Spleen (tissue), 7 donors: ENCODE results near the gene ARL2BP.

Experiments used
- POLR2A ChIP-seq, 3 donors: fragments of 450-650 bp; IDR thresholded peaks; one replicate each; pipeline ENCODE4 v1.5.1; 2017; ENCODE audit warnings: antibody characterized with exemption in 3 of 3, mild to moderate bottlenecking in 1 of 3
- POLR2AphosphoS5 ChIP-seq, 3 donors: sonication (generic); formaldehyde crosslinking; IDR thresholded peaks; one replicate each; pipeline ENCODE4 v1.5.1; 2017; ENCODE audit warnings: antibody characterized with exemption in 3 of 3
- TF ChIP-seq, protein P1 (sequence below), 11 experiments: fragments of 200-600 bp in 7 of 11; fragments of 450-650 bp in 4 of 11; sonication (generic) in 4 of 11; IDR thresholded peaks in 8 of 11; conservative IDR thresholded peaks in 3 of 11; 1 replicate in 7 of 11; 2 replicates in 4 of 11; pipeline versions ENCODE4 v1.4.0 to v1.8.0; 2016 to 2021; ENCODE audit warnings: antibody characterized with exemption in 11 of 11, inconsistent platforms in 4 of 11, mild to moderate bottlenecking in 1 of 11
- donor health status: DM: no; HTN: no; CAD: no; lungs with moderate emphysema.
- donor health status: DM: no; HTN: no; CAD: no.
- donor health status: DM: no; HTN: no; CAD: no.

DNA sequence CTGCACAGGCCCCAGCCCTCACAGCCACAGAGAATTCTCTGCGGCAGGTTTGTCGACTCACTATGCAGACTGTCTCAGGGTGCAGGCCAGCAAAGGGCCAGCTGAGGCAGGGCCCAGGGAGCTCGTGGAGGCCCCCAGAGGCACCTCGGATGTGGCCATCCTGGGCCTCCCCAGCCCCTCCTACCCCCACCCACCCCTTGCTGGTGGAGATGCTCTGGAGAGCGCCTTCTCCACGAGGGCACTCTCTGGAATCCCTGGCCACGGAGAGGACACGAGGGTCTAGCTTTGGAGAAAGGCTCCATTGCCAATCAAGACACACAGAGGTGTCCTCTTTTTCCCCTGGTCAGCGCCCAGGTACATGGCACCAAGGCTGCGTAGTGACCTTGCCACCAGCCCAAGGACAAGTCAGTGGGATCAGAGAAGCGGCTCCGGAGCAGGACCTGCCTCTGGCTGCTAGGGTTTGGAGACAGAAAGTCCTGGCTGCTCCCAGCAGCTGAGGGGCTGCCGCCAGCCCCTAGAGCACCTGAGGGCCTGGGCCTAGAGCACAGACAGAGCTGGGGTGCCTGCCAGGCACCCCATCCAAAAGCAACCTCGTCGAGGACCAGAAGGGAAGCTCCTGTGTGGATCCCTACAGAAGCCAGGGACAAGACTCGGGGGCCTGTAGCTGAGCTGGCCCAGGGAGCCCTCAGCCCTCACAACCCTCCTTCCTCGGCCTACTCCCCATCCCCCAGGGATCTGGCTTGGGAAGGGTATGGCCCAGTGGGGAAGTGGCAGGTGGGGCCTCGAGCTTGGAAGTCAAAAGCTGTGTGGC is 18.7 kb downstream of the ARL2BP start:
- TF ChIP-seq, protein P1, sequence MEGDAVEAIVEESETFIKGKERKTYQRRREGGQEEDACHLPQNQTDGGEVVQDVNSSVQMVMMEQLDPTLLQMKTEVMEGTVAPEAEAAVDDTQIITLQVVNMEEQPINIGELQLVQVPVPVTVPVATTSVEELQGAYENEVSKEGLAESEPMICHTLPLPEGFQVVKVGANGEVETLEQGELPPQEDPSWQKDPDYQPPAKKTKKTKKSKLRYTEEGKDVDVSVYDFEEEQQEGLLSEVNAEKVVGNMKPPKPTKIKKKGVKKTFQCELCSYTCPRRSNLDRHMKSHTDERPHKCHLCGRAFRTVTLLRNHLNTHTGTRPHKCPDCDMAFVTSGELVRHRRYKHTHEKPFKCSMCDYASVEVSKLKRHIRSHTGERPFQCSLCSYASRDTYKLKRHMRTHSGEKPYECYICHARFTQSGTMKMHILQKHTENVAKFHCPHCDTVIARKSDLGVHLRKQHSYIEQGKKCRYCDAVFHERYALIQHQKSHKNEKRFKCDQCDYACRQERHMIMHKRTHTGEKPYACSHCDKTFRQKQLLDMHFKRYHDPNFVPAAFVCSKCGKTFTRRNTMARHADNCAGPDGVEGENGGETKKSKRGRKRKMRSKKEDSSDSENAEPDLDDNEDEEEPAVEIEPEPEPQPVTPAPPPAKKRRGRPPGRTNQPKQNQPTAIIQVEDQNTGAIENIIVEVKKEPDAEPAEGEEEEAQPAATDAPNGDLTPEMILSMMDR (IDR thresholded peaks at IDR 0.05 in 8 of 11, conservative IDR thresholded peaks at IDR 0.05 in 3 of 11) = no peak
- TF ChIP-seq POLR2A (IDR thresholded peaks at IDR 0.05) (no peak), POLR2AphosphoS5 (IDR thresholded peaks at IDR 0.05) (no peak)
